ENCODE data around the gene ANO5. TPM values are rescaled to one million over a fixed set of nuclear protein-coding genes. Genes with fewer than 3 reads are reported as not detected.

Gene ANO5
- total RNA-seq, 1 donor from 2014 or later: 1.2 TPM

- no peaks in the 10 kb centered on the region for H3K27me3 ChIP-seq
- intact Hi-C loops (cut with DNase I): no loop called here
These were observed 4.5 kb downstream of the ANO5 start for GRCh38 chr11:22197139-22198005.

GRCh38 chr11:22199243-22199642 lies 6.4 kb downstream of the ANO5 start:
- no peaks in the 10 kb centered on the region for H3K9me3 ChIP-seq
- no peak overlapping the region for H3K27ac ChIP-seq
- H3K4me3 ChIP-seq: no peak overlapping the region
- DNase-seq (ENCODE audit: extremely low spot score in 2 of 2): no peak
- intact Hi-C loops (cut with DNase I): no loop called here
- no peaks in the 10 kb centered on the region for H3K27me3 ChIP-seq
- H3K4me1 ChIP-seq: no peaks in the 10 kb centered on the region
- no peaks in the 10 kb centered on the region for H3K36me3 ChIP-seq
- no peak for TF ChIP-seq POLR2A (IDR thresholded peaks at IDR 0.05)
- TF ChIP-seq, protein P1, sequence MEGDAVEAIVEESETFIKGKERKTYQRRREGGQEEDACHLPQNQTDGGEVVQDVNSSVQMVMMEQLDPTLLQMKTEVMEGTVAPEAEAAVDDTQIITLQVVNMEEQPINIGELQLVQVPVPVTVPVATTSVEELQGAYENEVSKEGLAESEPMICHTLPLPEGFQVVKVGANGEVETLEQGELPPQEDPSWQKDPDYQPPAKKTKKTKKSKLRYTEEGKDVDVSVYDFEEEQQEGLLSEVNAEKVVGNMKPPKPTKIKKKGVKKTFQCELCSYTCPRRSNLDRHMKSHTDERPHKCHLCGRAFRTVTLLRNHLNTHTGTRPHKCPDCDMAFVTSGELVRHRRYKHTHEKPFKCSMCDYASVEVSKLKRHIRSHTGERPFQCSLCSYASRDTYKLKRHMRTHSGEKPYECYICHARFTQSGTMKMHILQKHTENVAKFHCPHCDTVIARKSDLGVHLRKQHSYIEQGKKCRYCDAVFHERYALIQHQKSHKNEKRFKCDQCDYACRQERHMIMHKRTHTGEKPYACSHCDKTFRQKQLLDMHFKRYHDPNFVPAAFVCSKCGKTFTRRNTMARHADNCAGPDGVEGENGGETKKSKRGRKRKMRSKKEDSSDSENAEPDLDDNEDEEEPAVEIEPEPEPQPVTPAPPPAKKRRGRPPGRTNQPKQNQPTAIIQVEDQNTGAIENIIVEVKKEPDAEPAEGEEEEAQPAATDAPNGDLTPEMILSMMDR (IDR thresholded peaks at IDR 0.05): no peak

More at GRCh38 chr11:22197139-22198005, 4.5 kb downstream of the ANO5 start:
- no peak for DNase-seq (ENCODE audit: extremely low spot score in 2 of 2)
- Histone ChIP-seq H3K36me3 (no peaks in the 10 kb centered on the region), H3K27ac (no peak overlapping the region), H3K9me3 (no peaks in the 10 kb centered on the region), H3K4me3 (no peak overlapping the region), H3K4me1 (peaks cover 7% of the 10 kb centered on the region)
- TF ChIP-seq, protein P1 (IDR thresholded peaks at IDR 0.05): no peak
- TF ChIP-seq POLR2A (IDR thresholded peaks at IDR 0.05) (no peak), POLR2AphosphoS5 (IDR thresholded peaks at IDR 0.05; ENCODE audit: insufficient read depth in 1 of 2, low read depth in 1 of 2) (no peak)

DNA sequence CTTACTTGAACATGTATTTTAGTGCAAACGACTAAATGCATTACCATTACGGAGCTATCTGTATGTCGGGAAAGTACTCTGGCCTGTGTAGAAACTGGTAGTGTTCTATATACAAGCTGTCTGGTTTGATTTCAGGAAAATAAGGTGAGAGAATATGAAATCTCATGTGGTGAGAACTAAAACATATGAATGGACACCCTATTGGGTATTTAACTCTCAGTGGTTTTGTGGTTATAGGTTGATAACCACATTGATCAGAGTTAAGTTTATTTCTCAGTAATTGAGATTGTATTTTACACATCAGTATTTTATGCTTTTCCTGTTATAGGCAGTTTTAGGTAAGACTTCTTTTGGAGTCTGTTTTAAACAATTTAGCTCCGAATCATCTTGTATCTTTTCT lies 10.4 kb downstream of the ANO5 start:
- no peaks in the 10 kb centered on the region for H3K9me3 ChIP-seq
- H3K4me1 ChIP-seq: no peaks in the 10 kb centered on the region
- intact Hi-C loops (cut with DNase I): no loop called here
- no peak overlapping the region for H3K4me3 ChIP-seq
- DNase-seq (ENCODE audit: extremely low spot score in 2 of 2): no peak
- H3K27ac ChIP-seq: no peak overlapping the region
- H3K36me3 ChIP-seq: no peaks in the 10 kb centered on the region
- no peaks in the 10 kb centered on the region for H3K27me3 ChIP-seq
- TF ChIP-seq, protein P1 (IDR thresholded peaks at IDR 0.05): no peak
- TF ChIP-seq POLR2AphosphoS5 (IDR thresholded peaks at IDR 0.05; ENCODE audit: insufficient read depth in 1 of 2, low read depth in 1 of 2) (no peak), POLR2A (IDR thresholded peaks at IDR 0.05) (no peak)

DNA sequence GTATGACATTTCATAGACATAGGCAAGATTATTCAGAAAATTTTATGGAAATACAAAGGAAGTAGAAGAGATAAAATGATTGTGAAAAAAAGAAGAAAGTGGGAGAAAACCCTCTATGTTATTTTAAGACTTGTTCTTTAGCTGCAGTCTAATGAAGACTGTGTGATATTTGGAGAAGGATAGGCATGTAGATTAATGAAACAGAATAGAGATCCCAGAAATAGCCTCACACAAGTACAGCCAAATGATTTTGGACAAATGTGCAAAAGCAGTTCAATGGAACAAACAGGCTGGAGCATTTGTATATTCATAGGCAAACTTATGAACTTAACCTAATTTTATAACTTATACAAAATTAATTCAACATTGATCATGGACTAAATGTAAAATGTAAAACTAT lies 14.3 kb downstream of the ANO5 start:
- intact Hi-C loops (cut with DNase I): no loop called here
- Histone ChIP-seq H3K4me1 (no peaks in the 10 kb centered on the region), H3K27ac (no peak overlapping the region), H3K9me3 (no peaks in the 10 kb centered on the region), H3K36me3 (no peaks in the 10 kb centered on the region), H3K4me3 (no peak overlapping the region), H3K27me3 (no peaks in the 10 kb centered on the region)
- no peak for DNase-seq (ENCODE audit: extremely low spot score in 2 of 2)
- no peak for TF ChIP-seq POLR2AphosphoS5 (IDR thresholded peaks at IDR 0.05; ENCODE audit: insufficient read depth in 1 of 2, low read depth in 1 of 2)
- no peak for TF ChIP-seq POLR2A (IDR thresholded peaks at IDR 0.05)
- TF ChIP-seq, protein P1 (IDR thresholded peaks at IDR 0.05): no peak

GRCh38 chr11:22208151-22208858 lies 15.4 kb downstream of the ANO5 start:
- H3K4me1 ChIP-seq: no peaks in the 10 kb centered on the region

More at GRCh38 chr11:22208151-22208858, 15.4 kb downstream of the ANO5 start:
- Histone ChIP-seq H3K27me3 (no peaks in the 10 kb centered on the region), H3K4me3 (no peak overlapping the region), H3K36me3 (no peaks in the 10 kb centered on the region), H3K9me3 (no peaks in the 10 kb centered on the region), H3K27ac (no peak overlapping the region)
- intact Hi-C loops (cut with DNase I): no loop called here
- TF ChIP-seq, protein P1 (IDR thresholded peaks at IDR 0.05): no peak
- TF ChIP-seq POLR2A (IDR thresholded peaks at IDR 0.05) (no peak), POLR2AphosphoS5 (IDR thresholded peaks at IDR 0.05; ENCODE audit: insufficient read depth in 1 of 2, low read depth in 1 of 2) (no peak)
- DNase-seq (ENCODE audit: extremely low spot score in 2 of 2): no peak

Measured in vagina (tissue), 2 donors.